IMR-90 (cell line): ENCODE measurements around the gene ECI2. TPM values are rescaled to one million over a fixed set of nuclear protein-coding genes. Genes with fewer than 3 reads are reported as not detected.

Experiments
- FOS ChIP-seq: fragments of 150-350 bp; IDR thresholded peaks from 2 replicates; pipeline ENCODE4 v1.6.1; 2016; ENCODE audit warnings: low read depth, low read length
- NFE2L2 ChIP-seq: fragments of 150-350 bp; IDR thresholded peaks from 2 replicates; pipeline ENCODE4 v1.6.1; 2016; ENCODE audit warnings: low read depth, mild to moderate bottlenecking, low read length
- RCOR1 ChIP-seq: IDR thresholded peaks from 2 replicates; pipeline ENCODE4 v1.6.1; 2012; ENCODE audit warnings: mild to moderate bottlenecking, low read length, improper control_type of control experiment; ENCODE audit not compliant: insufficient replicate concordance
- RFX5 ChIP-seq: IDR thresholded peaks from 2 replicates; pipeline ENCODE4 v1.8.0; 2012; ENCODE audit warnings: low read depth, mild to moderate bottlenecking, low read length, moderate library complexity
- polyA plus RNA-seq, 3 experiments: library from polyadenylated mRNA; depleted of rRNA; stranded (reverse); fragments of >200 nt; gene quantifications; 2 replicates each; pipeline ENCODE4 v1.2.3, GENCODE V29; 2012; ENCODE audit warnings: low replicate concordance in 1 of 3
- total RNA-seq: library from RNA; depleted of rRNA; stranded (reverse); fragments of >200 nt; gene quantifications from 2 replicates; pipeline ENCODE4 v1.2.3, GENCODE V29; 2012
- TF ChIP-seq, protein P1 (sequence below): fragments of 150-350 bp; IDR thresholded peaks from 2 replicates; pipeline ENCODE4 v1.6.1; 2017; ENCODE audit warnings: mild to moderate bottlenecking, antibody characterized with exemption, low read length, low read depth

ECI2 gene
- total and polyA plus RNA-seq, 2 of the 4 experiments (the other 2 are of a cell fraction), result 64.1 to 152 TPM

- TF ChIP-seq RFX5 (no peak), FOS (no peak), NFE2L2 (no peak), RCOR1 (no peak)
- TF ChIP-seq, protein P1, sequence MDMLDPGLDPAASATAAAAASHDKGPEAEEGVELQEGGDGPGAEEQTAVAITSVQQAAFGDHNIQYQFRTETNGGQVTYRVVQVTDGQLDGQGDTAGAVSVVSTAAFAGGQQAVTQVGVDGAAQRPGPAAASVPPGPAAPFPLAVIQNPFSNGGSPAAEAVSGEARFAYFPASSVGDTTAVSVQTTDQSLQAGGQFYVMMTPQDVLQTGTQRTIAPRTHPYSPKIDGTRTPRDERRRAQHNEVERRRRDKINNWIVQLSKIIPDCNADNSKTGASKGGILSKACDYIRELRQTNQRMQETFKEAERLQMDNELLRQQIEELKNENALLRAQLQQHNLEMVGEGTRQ, result no peak
Observed at GRCh38 chr6:4078691-4079471, 56.5 kb downstream of the ECI2 start, which contains the start of gene FAM217A (continued).
